Measurements from ENCODE around the gene TRDMT1.
A peak's percentile ranks its signal among the peaks of the same experiment; 100 is the strongest.

TRDMT1 gene

DNA sequence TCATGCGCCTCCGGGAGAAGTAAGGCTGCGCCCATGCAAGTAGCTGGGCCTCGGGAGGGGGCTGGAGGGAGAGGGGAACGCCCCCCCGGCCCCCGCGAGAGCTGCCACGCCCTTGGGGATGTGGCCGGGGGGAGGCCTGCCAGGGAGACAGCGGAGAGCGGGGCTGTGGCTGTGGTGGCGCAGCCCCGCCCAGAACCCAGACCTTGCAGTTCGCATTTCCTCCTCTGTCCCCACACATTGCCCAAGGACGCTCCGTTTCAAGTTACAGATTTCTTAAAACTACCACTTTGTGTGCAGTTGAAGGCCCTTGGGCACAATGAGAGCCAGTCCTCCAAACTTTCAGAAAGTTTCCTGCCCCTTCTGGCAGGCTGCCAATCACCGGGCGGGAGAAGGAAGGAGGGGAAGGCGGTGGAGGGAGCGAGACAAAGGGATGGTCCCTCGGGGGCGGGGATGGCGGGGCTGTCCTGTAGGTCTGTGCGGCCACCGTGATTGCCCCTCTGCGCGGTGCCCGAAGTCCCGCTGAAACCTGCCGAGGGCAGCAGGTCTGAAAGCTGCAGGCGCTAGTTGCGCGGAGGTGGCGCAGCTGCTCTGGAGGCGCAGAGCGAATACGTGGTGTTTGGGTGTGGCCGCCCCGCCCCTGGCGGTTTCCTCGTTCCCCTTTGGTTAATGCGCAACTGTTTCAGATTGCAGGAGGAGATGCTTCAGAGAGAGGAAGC is 28.7 kb upstream of the TRDMT1 start:
- peak; percentile 98 for DNase-seq (ENCODE audit: low spot score)

DNA sequence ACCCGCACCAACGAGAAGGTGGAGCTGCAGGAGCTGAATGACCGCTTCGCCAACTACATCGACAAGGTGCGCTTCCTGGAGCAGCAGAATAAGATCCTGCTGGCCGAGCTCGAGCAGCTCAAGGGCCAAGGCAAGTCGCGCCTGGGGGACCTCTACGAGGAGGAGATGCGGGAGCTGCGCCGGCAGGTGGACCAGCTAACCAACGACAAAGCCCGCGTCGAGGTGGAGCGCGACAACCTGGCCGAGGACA is 28.2 kb upstream of the TRDMT1 start:
- no peak for DNase-seq (ENCODE audit: low spot score)

DNA sequence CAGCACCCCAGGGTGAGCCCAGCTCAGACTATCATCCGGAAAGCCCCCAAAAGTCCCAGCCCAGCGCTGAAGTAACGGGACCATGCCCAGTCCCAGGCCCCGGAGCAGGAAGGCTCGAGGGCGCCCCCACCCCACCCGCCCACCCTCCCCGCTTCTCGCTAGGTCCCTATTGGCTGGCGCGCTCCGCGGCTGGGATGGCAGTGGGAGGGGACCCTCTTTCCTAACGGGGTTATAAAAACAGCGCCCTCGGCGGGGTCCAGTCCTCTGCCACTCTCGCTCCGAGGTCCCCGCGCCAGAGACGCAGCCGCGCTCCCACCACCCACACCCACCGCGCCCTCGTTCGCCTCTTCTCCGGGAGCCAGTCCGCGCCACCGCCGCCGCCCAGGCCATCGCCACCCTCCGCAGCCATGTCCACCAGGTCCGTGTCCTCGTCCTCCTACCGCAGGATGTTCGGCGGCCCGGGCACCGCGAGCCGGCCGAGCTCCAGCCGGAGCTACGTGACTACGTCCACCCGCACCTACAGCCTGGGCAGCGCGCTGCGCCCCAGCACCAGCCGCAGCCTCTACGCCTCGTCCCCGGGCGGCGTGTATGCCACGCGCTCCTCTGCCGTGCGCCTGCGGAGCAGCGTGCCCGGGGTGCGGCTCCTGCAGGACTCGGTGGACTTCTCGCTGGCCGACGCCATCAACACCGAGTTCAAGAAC is 27.7 kb upstream of the TRDMT1 start:
- no peak for DNase-seq (ENCODE audit: low spot score)

DNA sequence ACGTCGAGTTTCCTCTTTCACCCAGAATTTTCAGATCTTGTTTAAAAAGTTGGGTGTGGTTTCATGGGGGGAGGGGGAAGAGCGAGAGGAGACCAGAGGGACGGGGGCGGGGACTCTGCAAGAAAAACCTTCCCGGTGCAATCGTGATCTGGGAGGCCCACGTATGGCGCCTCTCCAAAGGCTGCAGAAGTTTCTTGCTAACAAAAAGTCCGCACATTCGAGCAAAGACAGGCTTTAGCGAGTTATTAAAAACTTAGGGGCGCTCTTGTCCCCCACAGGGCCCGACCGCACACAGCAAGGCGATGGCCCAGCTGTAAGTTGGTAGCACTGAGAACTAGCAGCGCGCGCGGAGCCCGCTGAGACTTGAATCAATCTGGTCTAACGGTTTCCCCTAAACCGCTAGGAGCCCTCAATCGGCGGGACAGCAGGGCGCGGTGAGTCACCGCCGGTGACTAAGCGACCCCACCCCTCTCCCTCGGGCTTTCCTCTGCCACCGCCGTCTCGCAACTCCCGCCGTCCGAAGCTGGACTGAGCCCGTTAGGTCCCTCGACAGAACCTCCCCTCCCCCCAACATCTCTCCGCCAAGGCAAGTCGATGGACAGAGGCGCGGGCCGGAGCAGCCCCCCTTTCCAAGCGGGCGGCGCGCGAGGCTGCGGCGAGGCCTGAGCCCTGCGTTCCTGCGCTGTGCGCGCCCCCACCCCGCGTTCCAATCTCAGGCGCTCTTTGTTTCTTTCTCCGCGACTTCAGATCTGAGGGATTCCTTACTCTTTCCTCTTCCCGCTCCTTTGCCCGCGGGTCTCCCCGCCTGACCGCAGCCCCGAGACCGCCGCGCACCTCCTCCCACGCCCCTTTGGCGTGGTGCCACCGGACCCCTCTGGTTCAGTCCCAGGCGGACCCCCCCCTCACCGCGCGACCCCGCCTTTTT is 26.9 kb upstream of the TRDMT1 start, which contains the start of gene VIM:
Gene VIM, plus strand, starts transcription at position 151 of the 925 bp plus-strand sequence. CDS start 1,182 bp downstream, outside the sequence.
- DNase-seq (ENCODE audit: low spot score): no peak

DNA sequence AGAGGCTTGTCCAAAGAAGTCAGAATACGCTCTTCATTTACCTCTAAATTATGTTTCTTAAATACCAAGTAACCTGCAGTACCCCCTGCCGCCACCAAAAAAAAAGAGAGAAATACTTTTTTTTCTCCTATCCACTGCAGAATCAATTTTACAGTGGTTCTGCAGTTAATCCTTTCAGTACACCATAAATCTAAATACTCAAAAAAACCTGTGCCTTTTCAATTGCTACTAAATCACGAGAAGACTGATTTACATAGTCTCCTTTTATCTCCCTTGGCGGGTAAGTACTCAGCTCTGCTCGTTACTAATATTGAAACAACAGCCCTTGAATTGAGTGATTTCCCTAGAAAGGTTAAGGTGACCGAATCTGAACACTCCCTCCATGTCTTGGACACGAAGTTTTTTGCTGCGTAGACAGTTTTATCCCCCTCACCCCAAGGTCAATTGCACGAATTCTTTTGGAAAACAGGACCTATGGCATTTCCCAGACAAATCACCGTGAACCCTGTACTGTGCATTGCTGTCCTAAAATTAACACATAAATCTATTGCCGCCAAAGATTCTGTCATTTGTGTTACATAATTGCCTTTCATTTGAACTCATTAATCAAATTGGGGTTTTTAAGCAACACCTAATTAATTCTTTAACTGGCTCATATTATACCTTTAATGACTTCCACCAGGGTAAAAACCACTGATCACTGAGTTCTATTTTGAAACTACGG is 26.1 kb upstream of the TRDMT1 start:
- DNase-seq (ENCODE audit: low spot score): peak; percentile 49

DNA sequence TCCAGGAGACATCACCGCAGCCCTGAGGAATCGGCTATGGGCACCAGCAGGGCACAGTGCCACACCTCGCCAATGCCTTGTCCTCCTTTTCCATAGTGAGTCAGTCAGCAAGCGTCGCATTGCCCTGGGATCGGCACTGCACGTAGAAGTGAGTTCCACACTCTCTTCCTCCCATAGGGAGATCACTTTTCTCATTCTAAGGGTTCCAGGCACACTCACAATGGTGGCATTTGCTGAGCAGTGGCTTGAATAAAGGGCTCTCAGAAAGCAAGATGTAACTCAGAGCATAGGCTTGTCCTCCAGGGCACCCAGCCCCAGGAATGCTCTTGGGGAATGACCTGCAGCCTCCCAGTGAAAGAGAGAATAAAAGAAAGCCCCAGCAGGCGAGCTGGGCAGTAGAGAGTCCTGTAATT is 25.4 kb upstream of the TRDMT1 start:
- DNase-seq (ENCODE audit: low spot score): no peak

DNA sequence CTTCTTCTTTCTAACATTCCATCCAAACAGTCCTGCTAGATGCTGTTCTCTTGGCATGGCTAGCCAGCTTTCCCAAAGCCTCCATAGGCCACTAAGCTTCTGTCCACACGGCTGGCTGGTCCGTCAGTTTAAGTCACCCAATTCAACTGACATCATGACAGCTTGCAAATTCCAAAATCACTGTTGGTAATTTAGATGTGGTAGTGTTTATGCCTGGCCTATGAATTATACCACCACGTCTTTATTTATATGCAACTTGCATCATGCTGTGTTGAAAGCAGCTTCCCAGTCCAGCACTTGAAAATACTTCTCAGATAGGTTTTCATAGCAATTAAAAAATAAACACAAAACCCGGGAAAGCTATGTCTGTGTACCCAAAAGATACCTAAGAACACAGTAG is 24.3 kb upstream of the TRDMT1 start:
- DNase-seq (ENCODE audit: low spot score): no peak

DNA sequence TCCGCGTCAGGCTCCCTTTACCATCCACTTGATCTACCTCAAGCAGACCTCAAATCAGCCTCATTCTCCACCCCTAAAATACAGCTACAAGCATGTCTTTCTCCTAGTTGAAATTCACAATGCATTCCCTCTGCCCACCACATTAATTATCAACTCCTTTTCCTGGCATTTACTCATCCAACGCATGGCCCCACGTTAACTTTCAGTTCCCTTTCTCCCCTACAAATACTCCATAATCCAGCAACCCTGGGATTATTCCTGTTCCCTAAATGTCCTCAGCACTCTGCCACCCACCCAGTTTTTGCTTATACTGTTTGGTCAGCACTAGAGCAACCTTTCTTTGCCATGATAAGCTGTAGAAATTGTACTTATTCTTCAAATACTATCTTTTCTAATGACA is 20.9 kb upstream of the TRDMT1 start:
- no peak for DNase-seq (ENCODE audit: low spot score)

DNA sequence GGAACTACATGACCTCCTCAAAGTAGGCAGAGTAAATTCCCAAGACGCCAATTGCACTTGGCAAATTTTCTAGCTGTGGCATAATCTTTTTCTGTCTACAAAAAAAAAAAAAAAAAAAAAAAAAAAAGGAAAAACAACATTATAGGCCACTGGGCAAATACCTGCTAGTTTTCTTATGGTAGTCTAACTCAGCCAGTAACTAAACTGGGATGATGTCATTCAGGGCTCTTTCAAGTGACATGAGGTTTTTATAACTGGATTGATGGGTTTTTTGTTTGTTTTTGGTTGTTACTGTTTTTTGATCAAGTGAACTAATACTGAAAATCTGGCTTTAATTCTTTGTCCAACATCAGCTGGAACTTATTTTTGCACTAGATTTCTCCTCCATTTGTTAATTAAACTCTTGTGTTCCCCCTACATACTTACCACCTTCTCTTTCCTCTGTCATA is 19.2 kb upstream of the TRDMT1 start:
- DNase-seq (ENCODE audit: low spot score): no peak

DNA sequence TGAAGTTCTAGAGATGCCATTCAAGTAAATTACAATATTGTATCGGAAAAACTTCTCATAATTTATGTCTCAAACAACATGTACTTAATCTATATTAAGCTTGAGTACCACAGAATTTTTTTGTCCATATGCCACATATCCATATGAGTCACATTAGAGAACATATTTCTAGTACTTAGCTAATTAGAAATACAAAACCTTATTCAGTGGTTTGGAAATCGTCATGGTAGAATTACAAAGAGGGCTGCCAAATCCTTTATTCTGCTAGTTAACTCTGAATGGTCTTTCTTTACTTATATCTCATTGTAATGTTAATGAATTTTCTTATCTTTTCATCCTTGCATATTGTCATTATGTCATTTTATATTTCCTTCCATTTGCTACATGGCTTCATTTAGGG is 17.6 kb upstream of the TRDMT1 start:
- DNase-seq (ENCODE audit: low spot score): no peak

DNA sequence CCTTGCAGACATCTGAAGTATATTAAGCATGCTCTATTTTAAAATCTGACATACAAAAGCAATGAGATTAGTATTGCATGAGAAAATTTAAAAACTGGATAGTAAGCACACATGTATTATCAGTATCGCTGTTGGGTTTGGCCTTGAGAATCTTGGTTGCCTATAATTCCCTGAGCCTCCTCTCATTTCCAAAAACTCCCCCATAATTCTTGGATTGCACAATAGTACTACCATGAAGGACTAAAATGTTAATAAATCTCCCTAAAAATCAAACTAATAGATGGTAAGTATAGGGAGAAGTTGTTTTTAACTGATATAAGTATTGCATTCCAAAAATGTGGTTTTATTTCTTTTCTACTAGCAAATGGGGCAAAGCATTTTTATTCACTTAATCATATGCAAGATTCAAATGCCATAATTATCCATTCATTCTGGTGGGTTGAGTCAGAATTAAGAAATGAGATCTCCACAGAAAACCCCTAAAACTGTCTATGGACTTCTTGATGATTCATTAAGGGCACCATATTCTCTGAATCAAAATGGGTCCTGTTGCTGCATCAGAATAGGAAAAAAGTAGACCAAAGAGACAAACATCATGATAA is 16.3 kb upstream of the TRDMT1 start:
- DNase-seq (ENCODE audit: low spot score): peak; percentile 83

DNA sequence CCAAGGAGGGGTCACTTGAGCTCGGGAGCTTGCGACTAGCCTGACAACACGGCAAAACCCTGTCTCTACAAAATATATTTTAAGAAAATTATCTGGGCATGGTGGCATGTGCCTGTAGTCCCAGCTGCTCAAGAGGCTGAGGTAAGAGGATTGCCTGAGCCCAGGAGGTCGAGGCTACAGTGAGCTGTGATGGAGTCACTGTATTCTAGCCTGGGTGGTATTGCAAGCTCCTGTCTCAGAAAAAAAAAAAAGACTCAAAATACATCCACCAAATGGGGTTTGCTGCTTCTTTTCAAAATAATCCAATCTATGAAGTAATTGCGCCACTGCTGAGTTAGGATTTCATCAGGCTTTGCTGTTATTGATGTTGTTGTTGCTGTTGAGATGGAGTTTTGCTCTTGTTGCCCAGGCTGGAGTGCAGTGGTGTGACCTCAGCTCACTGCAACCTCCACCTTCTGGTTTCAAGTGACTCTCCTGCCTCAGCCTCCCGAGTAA is 15.5 kb upstream of the TRDMT1 start:
- DNase-seq (ENCODE audit: low spot score): no peak

DNA sequence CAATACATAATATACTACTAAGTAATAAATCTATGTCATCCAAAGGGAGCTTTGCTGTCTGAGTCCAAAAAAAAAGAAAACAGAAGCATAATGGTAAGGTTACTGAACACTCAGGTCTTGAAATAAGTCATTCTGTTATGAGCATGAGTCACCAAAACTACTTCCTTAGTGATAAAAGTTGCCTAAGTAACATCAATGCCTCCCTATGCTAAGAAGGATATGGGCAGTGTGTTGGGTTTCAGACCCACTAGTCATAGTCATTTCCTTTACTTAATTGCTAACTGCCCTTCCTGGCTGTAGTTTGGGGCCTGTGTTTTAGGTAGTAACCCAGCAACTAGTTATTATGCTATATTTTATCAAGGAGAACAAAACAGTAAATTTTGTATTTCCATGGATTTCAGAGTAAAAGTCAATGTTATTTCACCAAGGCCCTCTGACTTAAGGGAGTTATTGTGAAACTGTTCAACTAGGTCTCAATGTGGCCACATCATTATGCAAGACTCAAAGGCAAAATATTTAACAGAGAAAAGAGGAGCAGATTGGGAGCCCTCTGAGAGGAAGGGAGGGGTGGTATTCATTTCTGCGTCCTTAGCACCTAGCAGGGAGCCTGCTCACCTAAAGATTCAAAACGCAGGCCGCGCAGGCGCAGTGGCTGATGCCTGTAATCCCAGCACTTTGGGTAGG is 14.9 kb upstream of the TRDMT1 start:
- peak; percentile 100 for DNase-seq (ENCODE audit: low spot score)

DNA sequence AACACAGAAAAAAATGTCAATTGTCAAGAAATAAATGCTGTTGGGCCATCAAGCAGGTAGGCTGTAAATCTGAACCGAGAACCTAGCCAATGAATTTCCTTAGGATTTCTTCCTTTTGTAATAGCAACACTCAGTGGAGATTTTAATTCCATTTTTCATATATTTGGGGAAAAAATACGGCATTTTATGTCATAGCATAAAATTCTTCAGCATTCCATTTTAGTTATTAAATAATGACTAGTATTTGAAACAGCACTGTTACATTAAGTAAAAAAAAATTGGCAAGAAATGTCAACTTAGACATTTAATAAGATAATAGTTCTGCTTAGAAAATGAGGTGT is 14.3 kb upstream of the TRDMT1 start:
- DNase-seq (ENCODE audit: low spot score): no peak

DNA sequence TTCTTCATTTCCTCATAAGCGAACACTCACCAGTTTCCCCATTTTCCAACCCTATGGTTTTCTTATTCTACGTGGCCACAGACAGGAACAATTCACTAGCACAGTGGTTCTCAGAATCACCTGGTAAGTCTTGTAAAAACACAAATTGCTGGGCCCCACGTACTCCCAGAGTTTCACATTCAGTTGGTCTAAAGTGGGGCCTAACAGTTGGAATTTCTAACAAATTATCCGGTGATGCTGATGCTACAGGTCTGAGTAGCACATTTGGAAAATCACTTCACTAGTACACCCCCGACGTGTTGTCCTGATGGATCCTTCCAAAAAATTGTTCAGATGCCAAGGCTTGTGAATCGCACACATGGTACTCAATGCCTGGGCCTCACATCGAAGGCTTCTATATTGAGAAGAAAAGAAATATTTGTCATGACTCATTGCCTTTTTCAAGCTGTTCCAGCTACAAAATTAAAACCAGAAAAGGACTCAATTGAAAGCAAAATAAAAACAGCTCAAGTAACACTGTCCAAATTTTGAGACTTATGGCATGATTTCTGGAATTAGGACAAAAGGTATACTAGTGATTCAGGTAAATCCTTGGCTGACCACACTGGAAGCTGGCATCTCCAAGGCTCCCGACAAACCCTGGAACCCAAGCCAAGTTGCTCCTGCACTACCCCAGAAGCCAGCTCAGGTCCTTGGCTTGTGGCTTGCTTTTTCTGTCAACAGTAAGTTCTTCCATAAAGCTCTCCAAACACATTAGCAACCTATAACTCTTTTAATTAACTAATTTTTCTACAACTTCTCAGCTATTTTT is 13.7 kb upstream of the TRDMT1 start:
- DNase-seq (ENCODE audit: low spot score): peak; percentile 98

DNA sequence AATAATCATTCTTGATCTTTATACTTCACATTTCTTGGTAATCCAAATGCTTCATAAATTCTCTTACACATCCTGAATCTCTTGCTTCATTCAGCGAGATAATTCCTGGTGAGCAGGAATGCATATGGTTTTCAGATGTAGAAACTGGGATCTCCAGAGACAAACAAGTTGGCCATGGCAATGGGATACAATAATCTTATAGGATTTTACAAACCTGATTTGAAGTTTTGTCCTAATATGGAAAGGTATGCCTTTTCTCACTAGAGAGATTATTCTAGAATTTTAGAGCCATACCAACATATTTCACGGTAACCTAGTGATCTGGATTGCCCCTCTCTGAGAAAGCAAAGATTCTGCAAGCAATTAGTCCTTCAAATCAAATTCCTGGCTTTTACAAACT is 13.1 kb upstream of the TRDMT1 start:
- no peak for DNase-seq (ENCODE audit: low spot score)

DNA sequence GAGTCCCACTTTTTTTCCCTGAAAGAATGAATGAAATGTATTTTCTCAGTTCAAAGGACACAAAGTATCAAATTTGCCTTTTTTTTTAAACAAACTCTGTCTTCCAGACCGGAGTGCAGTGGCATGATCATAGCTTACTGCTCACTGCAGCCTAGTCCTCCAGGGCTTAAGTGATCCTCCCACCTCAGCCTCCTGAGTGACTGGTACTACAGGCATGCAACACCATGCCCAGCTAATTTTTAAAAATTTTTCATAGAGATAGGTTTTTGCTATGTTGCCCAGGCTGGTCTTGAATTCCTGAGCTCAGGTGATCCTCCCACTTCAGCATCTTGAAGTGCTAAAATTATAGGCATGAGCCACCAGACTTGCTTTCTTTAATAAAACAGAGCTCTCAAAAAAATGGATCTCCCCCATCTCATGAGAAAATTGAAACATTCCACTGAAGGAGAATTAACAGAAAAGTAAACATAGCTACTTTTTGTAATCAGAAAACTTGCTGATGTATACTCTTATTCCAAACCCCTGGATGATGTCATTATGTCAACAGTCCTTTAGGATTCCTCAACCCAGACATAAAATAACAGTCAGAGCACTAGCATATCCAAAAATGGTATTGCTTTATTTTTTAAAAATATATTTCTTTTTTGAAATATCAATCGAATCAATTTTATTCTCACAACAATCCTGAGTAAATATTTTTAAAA is 12.3 kb upstream of the TRDMT1 start:
- peak; percentile 91 for DNase-seq (ENCODE audit: low spot score)

DNA sequence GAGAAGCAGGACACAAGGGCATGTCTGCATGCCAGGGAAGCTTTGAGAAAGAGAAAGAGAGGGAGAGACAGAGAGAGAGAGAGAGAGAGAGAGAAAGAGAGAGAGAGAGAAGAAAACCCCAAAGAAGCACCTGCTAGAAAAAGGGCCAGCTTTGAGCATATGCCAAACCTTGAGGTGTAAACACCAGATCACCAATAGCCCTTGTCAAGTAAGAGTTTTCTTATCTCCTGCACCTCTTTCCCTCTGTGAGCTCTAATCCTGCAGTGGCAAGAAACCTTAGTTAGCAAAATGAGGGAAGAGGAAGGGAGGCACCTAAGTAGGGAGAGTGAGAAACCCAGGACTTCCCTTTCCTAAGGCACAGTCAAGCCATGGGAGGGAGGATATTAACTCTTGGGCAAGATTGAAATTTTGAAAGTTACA is 11.3 kb upstream of the TRDMT1 start:
- DNase-seq (ENCODE audit: low spot score): peak; percentile 70

DNA sequence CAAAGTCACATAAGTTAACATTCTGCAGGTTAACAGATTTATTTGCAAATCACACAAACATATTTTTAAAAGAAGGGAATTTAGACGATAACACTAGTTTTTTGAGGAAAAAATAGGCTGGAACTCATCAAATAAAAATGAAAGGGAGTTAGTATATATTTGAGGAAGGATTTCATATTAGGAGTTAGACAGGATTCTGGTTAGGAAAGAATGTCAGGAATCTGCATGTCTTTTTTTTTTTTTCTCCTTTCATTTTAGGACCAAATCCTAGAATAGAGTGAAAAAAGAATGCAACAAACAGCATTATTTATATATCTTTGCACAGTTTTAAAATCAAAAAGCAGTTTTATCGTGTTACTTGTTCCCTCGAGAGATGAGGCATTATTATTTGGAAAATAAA is 8.9 kb upstream of the TRDMT1 start:
- DNase-seq (ENCODE audit: low spot score): peak; percentile 61

DNA sequence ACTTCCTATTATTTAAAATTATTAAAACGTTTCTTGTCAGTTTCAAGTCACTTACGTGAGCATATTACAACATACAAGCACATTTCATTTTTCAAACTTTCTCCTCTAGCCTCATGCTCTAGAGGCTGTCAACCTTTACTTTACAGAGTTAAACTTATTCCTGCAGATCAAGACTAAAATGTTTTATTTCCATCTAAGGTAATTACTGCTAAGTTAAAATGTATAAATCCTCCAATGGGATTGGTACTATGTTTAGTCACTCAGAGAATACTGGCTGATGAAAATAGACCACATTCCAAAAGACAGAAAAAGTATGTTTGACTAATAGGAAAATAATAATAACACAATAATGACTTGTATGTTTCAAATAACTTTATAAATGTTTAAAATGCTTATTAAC is 8.4 kb upstream of the TRDMT1 start:
- DNase-seq (ENCODE audit: low spot score): peak; percentile 68

All from RKO (cell line).